Keratinocyte (primary cell): ENCODE measurements around the gene UROS.

ENCODE experiments used
- CTCF ChIP-seq, 3 experiments: IDR thresholded peaks in 1 of 3; conservative IDR thresholded peaks in 1 of 3; optimal IDR thresholded peaks in 1 of 3; 2 replicates in 2 of 3; 3 replicates in 1 of 3; pipeline versions ENCODE3 to v1.5.1; 2011; ENCODE audit warnings: low read length in 3 of 3, mild to moderate bottlenecking in 3 of 3, moderate library complexity in 2 of 3, control low read depth in 1 of 3, inconsistent platforms in 1 of 3; ENCODE audit not compliant: insufficient read depth in 2 of 3; ENCODE audit errors: extremely low read depth in 1 of 3
- EZH2 ChIP-seq: IDR thresholded peaks from one replicate; pipeline ENCODE4 v1.6.1; 2012; ENCODE audit warnings: inconsistent platforms, mild to moderate bottlenecking, low read length, moderate library complexity

GRCh38 chr10:125844751-125845221 is 21.7 kb upstream of the UROS start:
- TF ChIP-seq CTCF (optimal IDR thresholded peaks at IDR 0.05 in 1 of 3, IDR thresholded peaks at IDR 0.05 in 1 of 3, conservative IDR thresholded peaks at IDR 0.05 in 1 of 3; ENCODE audit: extremely low read depth in 1 of 3, insufficient read depth in 2 of 3, low read length in 3 of 3), result no peak
- TF ChIP-seq EZH2, result no peak
